GM18861 (cell line): ENCODE measurements around the gene NEK6.
A peak's percentile ranks its signal among the peaks of the same experiment; 100 is the strongest.

Source experiments
- ATAC-seq: cut with Tn5 transposase; IDR thresholded peaks from one replicate; pipeline ENCODE4 v1.9.1; 2021; ENCODE audit not compliant: unreplicated experiment

Gene NEK6

GRCh38 chr9:124260769-124261603, 3.2 kb downstream of the NEK6 start:
- no peak for ATAC-seq

GRCh38 chr9:124261736-124262648, 4.2 kb downstream of the NEK6 start:
- ATAC-seq, result no peak

- ATAC-seq, result no peak
Observed at GRCh38 chr9:124262649-124262972, 4.9 kb downstream of the NEK6 start.

GRCh38 chr9:124263213-124263612, 5.5 kb downstream of the NEK6 start:
- no peak for ATAC-seq

- no peak for ATAC-seq
Observed at GRCh38 chr9:124263800-124264426, 6.2 kb downstream of the NEK6 start.

GRCh38 chr9:124264823-124265233, 7.1 kb downstream of the NEK6 start:
- ATAC-seq, result peak; percentile 54

GRCh38 chr9:124265551-124265950, 7.8 kb downstream of the NEK6 start:
- ATAC-seq, result no peak

GRCh38 chr9:124266139-124266825, 8.5 kb downstream of the NEK6 start:
- no peak for ATAC-seq

- ATAC-seq, result no peak
Observed at GRCh38 chr9:124266826-124267201, 9.1 kb downstream of the NEK6 start.

- ATAC-seq, result no peak
Observed at GRCh38 chr9:124267271-124267807, 9.6 kb downstream of the NEK6 start.

GRCh38 chr9:124268248-124268647, 10.5 kb downstream of the NEK6 start:
- no peak for ATAC-seq

- ATAC-seq, result no peak
Observed at GRCh38 chr9:124268661-124269060, 10.9 kb downstream of the NEK6 start.

- ATAC-seq, result no peak
Observed at GRCh38 chr9:124269556-124269955, 11.8 kb downstream of the NEK6 start.

GRCh38 chr9:124270504-124271335, 13.0 kb downstream of the NEK6 start:
- ATAC-seq, result no peak

- no peak for ATAC-seq
Observed at GRCh38 chr9:124271660-124272059, 13.9 kb downstream of the NEK6 start.

- no peak for ATAC-seq
Observed at GRCh38 chr9:124272118-124272517, 14.4 kb downstream of the NEK6 start.

GRCh38 chr9:124272979-124273378, 15.2 kb downstream of the NEK6 start:
- no peak for ATAC-seq

- no peak for ATAC-seq
Observed at GRCh38 chr9:124273427-124274160, 15.8 kb downstream of the NEK6 start.

GRCh38 chr9:124274226-124274625, 16.5 kb downstream of the NEK6 start:
- no peak for ATAC-seq
